GM13977 (cell line): ENCODE measurements around the gene CMTM4.
"Not testable (repeated sequence)": the region's sequence is repeated elsewhere in the genome, so short reads cannot be mapped to it uniquely, and the experiment has no call there.

Experiments used
- DNase-seq: peaks from one replicate; pipeline ENCODE4 v3.0.0; 2012; ENCODE audit warnings: low spot score
- in situ Hi-C: fragments of 300-500 bp; cut with MboI; formaldehyde crosslinking; loops from one replicate; pipeline ENCODE4 v1.12.0; 2022; ENCODE audit warnings: low sequenced_read_pairs, low pct_unique_long_range_greater_than_20kb, mixed read lengths, inconsistent platforms; ENCODE audit not compliant: unreplicated experiment
- TF ChIP-seq, protein P1 (sequence below): IDR thresholded peaks from 2 replicates; pipeline ENCODE4 v1.5.1; 2012; ENCODE audit warnings: mild to moderate bottlenecking, control low read depth; ENCODE audit not compliant: insufficient read depth; ENCODE audit errors: extremely low read depth, missing control alignments

The CMTM4 gene

DNA sequence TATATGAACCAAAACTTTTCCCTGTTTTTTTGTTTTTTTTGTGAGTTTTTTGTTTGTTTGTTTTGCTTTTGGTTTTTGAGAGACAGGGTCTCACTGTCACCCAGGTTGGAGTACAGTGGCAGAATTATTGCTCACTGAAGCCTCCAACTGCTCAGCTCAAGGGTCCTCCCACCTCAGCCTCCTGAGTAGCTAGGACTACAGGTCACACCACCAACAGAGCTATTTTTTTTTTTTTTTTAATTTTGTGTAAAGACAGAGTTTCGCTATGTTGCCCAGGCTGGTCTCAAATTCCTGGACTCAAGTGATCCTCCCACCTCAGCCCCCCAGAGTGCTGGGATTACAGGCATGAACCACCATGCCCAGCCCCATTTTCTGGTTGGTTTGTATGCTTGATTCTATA is 28.6 kb downstream of the CMTM4 start:
- DNase-seq, result no peak
- in situ Hi-C loops, result no loop called here
- TF ChIP-seq, protein P1, sequence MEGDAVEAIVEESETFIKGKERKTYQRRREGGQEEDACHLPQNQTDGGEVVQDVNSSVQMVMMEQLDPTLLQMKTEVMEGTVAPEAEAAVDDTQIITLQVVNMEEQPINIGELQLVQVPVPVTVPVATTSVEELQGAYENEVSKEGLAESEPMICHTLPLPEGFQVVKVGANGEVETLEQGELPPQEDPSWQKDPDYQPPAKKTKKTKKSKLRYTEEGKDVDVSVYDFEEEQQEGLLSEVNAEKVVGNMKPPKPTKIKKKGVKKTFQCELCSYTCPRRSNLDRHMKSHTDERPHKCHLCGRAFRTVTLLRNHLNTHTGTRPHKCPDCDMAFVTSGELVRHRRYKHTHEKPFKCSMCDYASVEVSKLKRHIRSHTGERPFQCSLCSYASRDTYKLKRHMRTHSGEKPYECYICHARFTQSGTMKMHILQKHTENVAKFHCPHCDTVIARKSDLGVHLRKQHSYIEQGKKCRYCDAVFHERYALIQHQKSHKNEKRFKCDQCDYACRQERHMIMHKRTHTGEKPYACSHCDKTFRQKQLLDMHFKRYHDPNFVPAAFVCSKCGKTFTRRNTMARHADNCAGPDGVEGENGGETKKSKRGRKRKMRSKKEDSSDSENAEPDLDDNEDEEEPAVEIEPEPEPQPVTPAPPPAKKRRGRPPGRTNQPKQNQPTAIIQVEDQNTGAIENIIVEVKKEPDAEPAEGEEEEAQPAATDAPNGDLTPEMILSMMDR, result no peak

DNA sequence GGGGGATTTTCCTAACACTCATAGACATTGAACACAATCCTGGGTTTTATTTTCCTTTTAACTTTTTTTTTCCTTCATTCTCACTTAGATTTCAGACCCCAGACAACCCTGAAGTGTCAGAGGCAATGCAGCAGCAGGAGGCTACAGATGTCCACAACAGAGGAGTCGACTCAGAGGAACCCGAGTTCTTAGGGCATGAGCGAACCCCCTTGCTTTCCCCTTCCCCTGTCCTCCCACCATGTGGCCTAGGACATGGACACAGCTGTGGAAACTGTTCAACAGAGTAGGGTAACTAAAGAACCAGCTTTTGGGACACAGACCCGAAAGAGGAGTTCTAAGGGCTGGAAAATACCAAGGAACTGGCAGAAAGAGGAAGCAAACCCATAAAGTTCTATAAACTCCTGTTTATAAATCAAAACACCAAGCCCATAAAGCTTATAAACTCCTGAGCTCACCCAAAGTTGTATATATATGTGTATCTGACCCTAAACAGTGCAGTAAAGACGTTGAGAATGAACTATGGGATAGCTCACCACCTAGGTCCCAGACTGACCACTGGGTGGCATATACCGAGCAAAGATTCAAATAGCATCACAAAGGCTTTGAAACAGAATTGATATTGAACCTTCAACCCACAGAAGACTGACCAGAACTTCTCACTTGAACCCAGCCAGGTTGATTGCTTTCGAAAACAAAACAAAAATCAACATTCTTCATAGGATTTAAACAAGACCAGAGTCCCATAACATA is 33.9 kb downstream of the CMTM4 start:
- in situ Hi-C loops, result no loop called here
- DNase-seq, result no peak
- TF ChIP-seq, protein P1, result peak; percentile 37

DNA sequence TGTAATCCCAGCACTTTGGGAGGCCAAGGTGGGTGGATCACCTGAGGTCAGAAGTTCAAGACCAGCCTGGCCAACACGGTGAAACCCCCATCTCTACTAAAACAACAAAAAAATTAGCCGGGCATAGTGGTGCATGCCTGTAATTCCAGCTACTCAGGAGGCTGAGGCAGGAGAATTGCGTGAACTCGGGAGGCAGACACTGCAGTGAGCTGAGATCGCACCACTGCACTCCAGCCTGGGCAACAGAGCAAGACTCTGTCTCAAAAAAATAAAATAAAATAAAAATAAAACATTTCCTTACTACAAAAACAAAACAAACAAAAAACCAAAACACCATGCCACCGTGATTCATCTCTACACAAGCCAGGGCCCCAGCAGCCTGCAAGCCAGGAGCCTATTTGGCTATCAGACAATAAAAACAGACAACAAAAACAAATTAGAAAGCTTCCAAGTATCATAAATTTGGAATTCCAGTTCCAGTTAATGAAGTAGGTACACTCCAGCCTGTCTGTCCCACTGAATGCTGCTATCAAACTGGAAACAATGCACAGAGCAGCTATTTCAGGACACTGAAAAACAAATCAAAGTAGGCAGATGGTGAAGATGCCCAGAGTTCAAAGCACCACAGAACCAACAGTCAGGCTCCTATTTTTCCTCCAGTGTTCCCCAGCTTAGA is 34.7 kb downstream of the CMTM4 start:
- DNase-seq, in situ Hi-C loops: not testable (repeated sequence)

DNA sequence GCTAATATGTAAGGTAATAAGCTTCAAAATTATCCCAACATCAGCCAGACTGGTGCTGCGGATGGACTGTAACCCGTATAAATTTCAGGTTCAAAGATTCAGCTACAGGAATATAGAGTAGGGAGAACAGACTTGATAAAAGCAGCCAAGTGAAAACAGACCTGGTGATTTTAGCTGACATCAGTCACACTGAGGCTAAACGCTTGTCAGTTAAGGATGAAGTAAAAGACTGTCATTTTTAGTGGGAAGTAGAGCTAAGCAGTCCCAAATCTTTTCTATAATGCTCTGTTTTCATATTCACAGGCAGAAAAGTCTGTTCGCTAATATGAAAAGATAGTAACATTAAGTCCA is 35.4 kb downstream of the CMTM4 start:
- no peak for DNase-seq
- in situ Hi-C loops, result no loop called here
- TF ChIP-seq, protein P1, result no peak

DNA sequence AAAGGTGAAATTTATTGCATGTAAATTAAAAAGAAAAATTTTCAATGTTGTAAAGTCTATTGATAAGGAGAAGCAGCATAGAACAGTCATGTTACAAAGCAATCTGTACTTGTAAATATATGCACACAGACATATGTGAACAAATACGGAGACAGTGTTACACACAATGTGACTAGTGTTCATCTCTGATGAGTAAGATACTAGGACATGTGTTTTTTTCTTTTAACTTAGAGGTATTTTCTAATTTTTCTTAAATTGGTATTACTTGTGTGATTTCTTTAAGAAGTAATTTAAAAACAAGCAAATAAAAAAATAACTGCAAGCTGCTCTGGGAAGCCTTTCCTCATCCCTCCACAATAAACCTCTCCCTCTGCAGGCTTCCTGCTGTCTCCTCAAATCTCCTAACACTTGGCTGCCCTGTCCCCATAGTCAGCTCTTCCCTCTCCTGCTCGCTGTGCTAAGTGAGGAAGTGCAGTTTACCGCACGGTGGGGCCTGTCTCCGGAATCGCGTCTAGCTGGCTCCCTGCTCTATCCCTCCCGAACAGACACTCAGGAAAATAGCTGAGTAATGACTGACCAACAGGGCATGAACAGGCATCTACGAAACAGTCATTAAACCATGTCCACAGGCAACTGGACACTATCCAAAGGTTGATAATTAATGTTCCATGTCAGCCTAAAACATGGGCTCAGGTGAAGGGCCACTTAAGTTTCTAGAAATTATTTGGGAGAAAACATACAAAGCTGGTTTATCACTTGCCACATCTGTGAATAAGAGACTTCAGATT is 35.9 kb downstream of the CMTM4 start:
- TF ChIP-seq, protein P1, result no peak
- in situ Hi-C loops, result no loop called here
- no peak for DNase-seq

DNA sequence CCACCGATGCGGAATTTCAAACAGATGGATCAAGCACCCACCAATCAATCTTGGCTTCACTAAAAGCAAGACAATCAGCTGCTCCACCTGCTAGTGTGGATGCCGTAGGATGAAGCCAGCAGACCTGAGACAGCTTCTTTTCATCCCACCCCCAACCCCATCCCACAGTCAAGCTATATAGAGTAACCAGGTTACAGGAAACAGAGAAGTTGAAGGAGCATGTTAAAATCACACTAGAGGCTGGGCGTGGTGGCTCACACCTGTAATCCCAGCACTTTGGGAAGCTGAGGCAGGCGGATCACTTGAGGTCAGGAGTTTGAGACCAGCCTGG is 37.7 kb downstream of the CMTM4 start:
- in situ Hi-C loops, result no loop called here
- TF ChIP-seq, protein P1, result no peak
- DNase-seq, result no peak
